HG03520 (cell line): ENCODE data around the gene CALML4.
"Not testable (repeated sequence)": the region's sequence is repeated elsewhere in the genome, so short reads cannot be mapped to it uniquely, and the experiment has no call there.

Experiments used
- ATAC-seq: cut with Tn5 transposase; IDR thresholded peaks from one replicate; pipeline ENCODE4 v1.9.1; 2021; ENCODE audit warnings: mild to moderate bottlenecking, moderate library complexity; ENCODE audit not compliant: unreplicated experiment

The CALML4 gene

GRCh38 chr15:68208636-68209240 lies 3.6 kb upstream of the CALML4 start:
- ATAC-seq = no peak

GRCh38 chr15:68208136-68208535 lies 3.0 kb upstream of the CALML4 start:
- ATAC-seq = no peak

DNA sequence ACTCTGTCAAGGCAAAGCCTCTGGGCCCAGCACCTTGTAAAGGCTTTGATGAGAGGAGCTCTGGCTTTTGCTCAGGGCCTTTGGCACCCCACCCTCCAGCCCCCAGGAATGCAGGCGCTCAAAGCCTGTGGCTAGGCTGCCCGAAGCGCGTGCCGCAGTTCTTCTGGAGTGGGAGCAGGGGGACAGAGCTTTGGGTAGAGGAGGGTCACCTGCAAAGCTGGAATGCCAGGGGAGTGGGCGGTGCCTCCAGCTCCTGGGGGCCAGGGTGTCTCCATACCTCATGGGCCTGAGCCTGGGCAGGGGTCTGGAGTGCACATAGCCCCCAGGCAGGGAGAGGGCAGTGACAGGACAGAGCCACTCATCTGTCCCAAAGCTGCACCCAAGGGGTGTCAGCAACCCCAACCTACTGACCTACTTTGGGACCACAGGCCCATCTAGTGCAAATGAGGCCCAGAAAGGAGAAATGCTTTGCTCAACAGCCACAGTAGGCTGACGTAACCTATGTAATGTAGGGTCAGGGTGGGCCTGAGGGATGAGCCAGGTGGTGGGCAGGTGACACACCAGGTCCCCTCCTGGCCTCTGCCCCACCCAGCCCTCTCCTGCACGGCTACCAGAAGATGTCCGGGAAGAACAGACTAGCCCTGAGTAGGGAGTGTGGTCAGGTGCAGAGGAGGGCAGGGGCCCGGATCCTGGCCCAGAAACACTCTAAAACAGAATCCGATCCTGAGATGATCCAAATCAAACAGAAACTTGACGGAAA lies 2.2 kb upstream of the CALML4 start:
- no peak for ATAC-seq

- no peak for ATAC-seq
Observed at GRCh38 chr15:68206711-68207151, 1.6 kb upstream of the CALML4 start.

DNA sequence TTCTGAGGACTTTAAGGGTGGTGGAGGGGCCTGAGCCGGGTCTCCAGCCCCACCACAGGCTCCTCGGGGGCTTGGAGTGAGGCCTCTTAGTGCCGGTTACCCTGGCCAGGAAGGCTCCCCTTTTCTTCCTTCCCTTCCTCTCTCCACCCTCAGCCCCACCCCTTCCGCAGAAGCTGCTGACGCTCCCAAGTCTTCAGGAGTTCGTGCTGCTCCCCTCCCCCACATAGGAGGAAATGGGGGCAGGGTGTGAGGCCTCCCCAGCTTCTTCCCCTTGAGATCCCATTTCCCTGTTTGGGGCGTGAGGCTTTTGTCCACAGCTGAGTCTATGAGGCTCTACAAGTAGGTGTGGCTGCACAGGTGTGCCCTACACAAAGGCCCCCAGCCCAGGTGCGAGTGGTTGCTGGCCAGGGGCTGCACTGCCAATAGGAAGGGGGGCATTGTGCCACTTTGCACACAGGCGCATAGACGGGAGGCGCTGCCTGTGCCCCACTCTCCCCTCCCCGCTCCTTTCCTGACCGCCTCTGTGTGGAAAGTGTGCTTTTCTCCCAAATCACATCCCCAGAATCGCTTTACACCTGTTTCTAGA lies 915 bp upstream of the CALML4 start:
- ATAC-seq = no peak

DNA sequence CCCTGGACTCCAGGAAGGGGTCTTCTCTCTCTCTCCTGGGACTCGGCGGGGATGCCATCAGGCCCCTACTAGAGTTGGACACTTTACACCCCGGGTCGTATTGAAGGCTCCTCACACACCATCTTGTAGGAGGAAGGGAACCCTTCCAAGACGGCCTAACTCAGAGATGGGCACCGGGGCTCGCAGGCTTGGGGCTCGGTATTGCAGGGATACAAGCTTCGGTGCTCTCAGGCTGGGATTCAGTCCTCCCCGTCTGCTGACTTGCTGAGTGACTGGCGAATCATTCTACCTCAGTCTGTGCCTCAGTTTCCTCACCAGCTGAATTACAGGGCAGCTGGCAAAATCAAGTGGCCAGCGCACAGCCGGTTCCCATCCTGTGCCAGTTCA lies 419 bp upstream of the CALML4 start:
- no peak for ATAC-seq

DNA sequence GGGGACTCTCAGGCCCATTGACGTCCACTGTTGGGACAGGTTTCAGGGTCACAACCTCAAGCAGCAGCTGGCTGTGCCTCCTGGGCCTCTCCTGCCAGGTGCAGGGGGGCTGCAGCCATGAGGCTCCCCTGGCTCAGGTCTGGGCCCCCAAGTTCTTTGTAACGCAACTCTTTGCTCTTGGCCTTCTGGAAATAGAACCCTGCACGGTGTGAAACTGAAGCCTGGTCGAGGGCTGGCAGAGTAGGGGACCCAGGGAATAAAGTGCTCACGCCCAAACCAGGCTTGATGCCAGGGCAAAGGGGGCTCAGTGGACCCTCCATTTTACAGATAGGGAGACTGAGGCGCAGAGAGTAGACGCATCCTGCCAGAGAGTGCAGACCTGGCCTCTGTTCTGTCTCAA lies 771 bp downstream of the CALML4 start:
- ATAC-seq = no peak

GRCh38 chr15:68203956-68204355 lies 1.2 kb downstream of the CALML4 start:
- no peak for ATAC-seq

GRCh38 chr15:68203486-68203885 lies 1.6 kb downstream of the CALML4 start:
- no peak for ATAC-seq

GRCh38 chr15:68202994-68203393 lies 2.1 kb downstream of the CALML4 start:
- ATAC-seq = not testable (repeated sequence)

DNA sequence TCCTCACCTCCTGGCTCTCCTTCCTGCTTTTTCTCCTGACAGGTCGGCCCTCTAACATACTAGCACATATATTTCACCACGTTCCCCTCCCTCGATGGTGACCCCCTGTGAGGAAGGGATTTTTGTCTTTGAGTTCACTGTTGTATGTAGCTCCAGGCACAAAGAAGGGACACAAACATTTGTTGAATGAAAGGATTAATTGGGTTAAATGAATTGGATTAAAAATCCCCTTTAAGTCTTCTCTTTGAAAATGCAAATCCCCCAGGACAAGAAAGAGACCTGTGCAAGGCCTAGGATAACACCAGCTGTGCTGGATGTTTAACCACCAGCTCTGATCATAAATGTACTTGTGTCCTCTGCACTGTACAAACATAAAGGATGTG lies 3.3 kb downstream of the CALML4 start:
- no peak for ATAC-seq

GRCh38 chr15:68201153-68201878 lies 3.8 kb downstream of the CALML4 start:
- no peak for ATAC-seq

- no peak for ATAC-seq
Observed at GRCh38 chr15:68200016-68200861, 4.9 kb downstream of the CALML4 start.

DNA sequence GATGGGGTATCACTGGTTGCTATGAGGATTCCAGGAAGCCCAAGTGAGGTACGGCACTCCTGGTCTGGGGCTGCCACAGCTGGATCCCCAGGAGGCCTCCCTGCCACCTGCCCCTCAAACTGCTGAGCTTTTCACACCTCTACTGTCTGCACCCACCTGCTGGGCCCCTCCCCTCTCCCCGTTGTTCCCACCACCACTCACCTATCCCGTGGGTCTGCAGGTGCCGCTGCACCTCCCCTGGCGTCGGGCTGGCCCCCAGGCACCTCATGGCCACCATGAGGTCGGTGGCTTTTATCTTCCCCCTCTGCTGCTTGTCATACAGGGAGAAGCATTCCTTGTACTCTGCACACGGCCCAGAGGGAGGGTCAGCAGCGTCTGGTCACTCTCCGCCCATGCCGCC lies 5.8 kb downstream of the CALML4 start:
- ATAC-seq = no peak

- no peak for ATAC-seq
Observed at GRCh38 chr15:68197661-68198437, 7.3 kb downstream of the CALML4 start.

- no peak for ATAC-seq
Observed at GRCh38 chr15:68197170-68197492, 8.0 kb downstream of the CALML4 start.

GRCh38 chr15:68196445-68197169 lies 8.5 kb downstream of the CALML4 start:
- no peak for ATAC-seq

- ATAC-seq = no peak
Observed at GRCh38 chr15:68195336-68196112, 9.6 kb downstream of the CALML4 start.
